PC-3 (cell line): Measurements from ENCODE around the gene AFAP1L2.

Source experiments
- CTCF ChIP-seq: fragments of 300-600 bp; sonication (generic); conservative IDR thresholded peaks from 2 replicates; pipeline ENCODE4 v1.5.1; 2017; ENCODE audit warnings: antibody characterized with exemption, low read depth, mild to moderate bottlenecking, low read length
- EZH2 ChIP-seq: fragments of 300-600 bp; sonication (generic); IDR thresholded peaks from one replicate; pipeline ENCODE4 v1.6.1; 2017; ENCODE audit warnings: antibody characterized with exemption, mild to moderate bottlenecking, low read length; ENCODE audit not compliant: unreplicated experiment

DNA sequence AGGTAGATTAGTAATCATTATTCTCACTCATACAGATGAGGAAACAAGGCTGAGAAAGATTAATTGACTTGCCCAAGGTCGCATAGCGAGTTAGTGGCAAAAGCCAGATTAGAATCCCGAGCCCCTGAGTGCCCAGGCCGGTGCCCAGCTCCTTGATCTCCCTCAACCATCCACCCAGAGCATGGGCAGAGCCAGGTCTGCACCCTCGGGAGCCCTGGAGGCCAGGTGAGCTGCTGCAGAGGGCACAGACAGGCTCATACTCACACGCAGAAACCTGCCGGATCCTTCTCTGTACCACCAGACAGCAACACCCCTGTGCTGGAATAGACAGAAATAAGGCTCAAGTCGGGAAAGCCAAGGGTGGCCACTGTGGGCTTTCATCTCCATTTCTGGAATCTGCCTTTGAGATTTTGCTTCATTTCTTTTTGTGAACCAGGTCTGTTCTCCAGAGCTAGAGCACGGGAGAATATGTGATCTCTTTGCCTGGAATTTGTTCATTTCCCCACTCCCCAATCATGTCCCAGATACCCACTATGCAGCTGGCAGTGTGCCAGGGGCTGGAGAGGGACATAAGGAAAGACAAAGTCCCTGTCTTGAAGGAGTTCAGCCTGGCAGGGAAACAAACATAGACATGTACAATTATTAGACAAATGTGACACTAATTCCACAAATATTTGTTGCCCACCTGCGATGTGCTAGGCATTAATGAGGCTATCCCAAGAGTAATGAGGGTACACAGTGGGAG is 5.5 kb downstream of the AFAP1L2 start:
- TF ChIP-seq CTCF (no peak), EZH2 (no peak)
